Measurements from ENCODE around the gene ARID5B. TPM values are rescaled to one million over a fixed set of nuclear protein-coding genes. Genes with fewer than 3 reads are reported as not detected.

ARID5B gene
- total RNA-seq, 1 experiment from 2014 or later, result 0.04 TPM

DNA sequence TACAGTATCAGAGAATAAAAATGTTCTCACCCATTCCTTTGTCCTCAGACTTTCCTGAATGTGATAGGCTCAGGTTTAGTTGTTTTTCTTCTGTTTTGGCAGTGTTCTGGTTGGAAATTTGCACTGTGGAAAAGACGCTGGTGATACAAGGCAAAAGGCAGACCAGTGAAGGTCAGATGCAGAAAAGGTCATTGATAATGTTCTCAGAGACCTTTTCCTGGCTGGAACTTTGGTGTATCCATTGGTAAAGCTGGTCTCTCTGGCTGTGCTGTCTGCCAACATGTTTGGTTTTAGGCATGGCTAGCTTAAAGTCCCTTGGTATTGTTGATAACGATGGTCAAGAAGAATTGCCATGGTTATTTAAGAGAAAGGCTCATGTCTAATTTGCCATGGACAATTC lies 11.5 kb downstream of the ARID5B start:
- Mint-ChIP-seq H3K9me3 (no peaks in the 10 kb centered on the region), H3K4me1 (no peaks in the 10 kb centered on the region), H3K4me3 (no peak overlapping the region), H3K27me3 (ENCODE audit: low read depth) (peaks cover 3% of the 10 kb centered on the region), H3K36me3 (ENCODE audit: insufficient read depth in 1 of 3, low read depth in 3 of 3) (no peaks in the 10 kb centered on the region), H3K27ac (no peak overlapping the region)
- H3K23me2 ChIP-seq (ENCODE audit: insufficient read length, low read depth, low read length, poor library complexity, severe bottlenecking), result no peaks in the 10 kb centered on the region
- no peak overlapping the region for H3K18ac ChIP-seq (ENCODE audit: insufficient read length, low read depth, low read length)
- no peak overlapping the region for H2AK5ac ChIP-seq (ENCODE audit: insufficient read length, low read length)
- DNase-seq, result no peak
- no peak overlapping the region for H3K14ac ChIP-seq (ENCODE audit: insufficient read depth, low read length)
- H2AFZ ChIP-seq (ENCODE audit: low read length), result no peak overlapping the region
- H3K9ac ChIP-seq (ENCODE audit: extremely low read depth, insufficient read length, low read length), result no peak overlapping the region
- no peak overlapping the region for H3K27ac ChIP-seq (ENCODE audit: insufficient read length, low read depth, low read length)
- no peak overlapping the region for H3K56ac ChIP-seq (ENCODE audit: insufficient read length, low read depth, low read length)
- no peak overlapping the region for H3K4me2 ChIP-seq (ENCODE audit: insufficient read depth, insufficient read length, low read length)
- no peak for TF ChIP-seq CTCF (conservative IDR thresholded peaks at IDR 0.05)
- H2BK5ac ChIP-seq (ENCODE audit: insufficient read length, low read length), result no peak overlapping the region
- no peaks in the 10 kb centered on the region for H3K79me1 ChIP-seq (ENCODE audit: insufficient read depth, low read depth, low read length, poor library complexity, severe bottlenecking)
- no peak overlapping the region for H3K4ac ChIP-seq (ENCODE audit: low read depth, low read length)
- no peak overlapping the region for H4K91ac ChIP-seq (ENCODE audit: insufficient read length, low read depth, low read length)
- H4K5ac ChIP-seq (ENCODE audit: insufficient read length, low read depth, low read length), result no peak overlapping the region
- no peak overlapping the region for H3K23ac ChIP-seq (ENCODE audit: insufficient read length, low read depth, low read length)
- no peak overlapping the region for H2BK15ac ChIP-seq (ENCODE audit: low read depth, low read length)
- no peaks in the 10 kb centered on the region for H3K27me3 ChIP-seq (ENCODE audit: insufficient read depth, low read length)
- H3K9me3 ChIP-seq (ENCODE audit: control insufficient read depth, low read depth, low read length), result no peaks in the 10 kb centered on the region
- no peak overlapping the region for H4K8ac ChIP-seq (replicated peaks; ENCODE audit: insufficient read length, low read depth, low read length)
- no peak overlapping the region for H3T11ph ChIP-seq (ENCODE audit: low read length)
- H3K79me2 ChIP-seq (ENCODE audit: insufficient read depth, low read length), result no peaks in the 10 kb centered on the region
- no CpG with 5 or more reads among the region's 2 CpGs for WGBS (ENCODE audit: extremely low coverage, insufficient read length, low lambda C conversion rate)
- no peak overlapping the region for H2BK120ac ChIP-seq (ENCODE audit: low read depth, low read length, poor library complexity, severe bottlenecking)
- no peaks in the 10 kb centered on the region for H3K4me1 ChIP-seq (ENCODE audit: insufficient read depth, low read length)
- no peak overlapping the region for H2BK20ac ChIP-seq (ENCODE audit: low read depth, low read length, poor library complexity, severe bottlenecking)
- no peaks in the 10 kb centered on the region for H4K20me1 ChIP-seq (ENCODE audit: control insufficient read depth, insufficient read depth, insufficient read length)
- H2BK12ac ChIP-seq (ENCODE audit: insufficient read length, low read depth, low read length), result no peak overlapping the region
